K562 (cell line): ENCODE measurements around the gene HPCAL1. TPM values are rescaled to one million over a fixed set of nuclear protein-coding genes. Genes with fewer than 3 reads are reported as not detected.

Experiments
- ATF2 ChIP-seq: sonication (generic); formaldehyde crosslinking; IDR thresholded peaks from 2 replicates; pipeline ENCODE4 v1.8.1; 2022; ENCODE audit warnings: missing genetic modification reagents
- BHLHE40 ChIP-seq: IDR thresholded peaks from 2 replicates; pipeline ENCODE4 v1.6.1; 2011; ENCODE audit warnings: low read length, improper control_type of control experiment
- CHAMP1 ChIP-seq: fragments of 450-650 bp; IDR thresholded peaks from 2 replicates; pipeline ENCODE4 v1.6.1; 2016; ENCODE audit warnings: mild to moderate bottlenecking
- CHCHD3 ChIP-seq: fragments of 250-450 bp; sonication (Bioruptor Pico); IDR thresholded peaks from 2 replicates; pipeline ENCODE4 v2.1.2; 2022; ENCODE audit warnings: mild to moderate bottlenecking
- CREM ChIP-seq: IDR thresholded peaks from 2 replicates; pipeline ENCODE4 v1.6.1; 2014; ENCODE audit warnings: antibody characterized with exemption, low read depth
- CSDE1 ChIP-seq, 2 experiments: fragments of 450-650 bp; IDR thresholded peaks; 2 replicates each; pipeline ENCODE4 v1.6.1; 2016; ENCODE audit warnings: mild to moderate bottlenecking in 1 of 2
- EP400 ChIP-seq: fragments of 450-650 bp; IDR thresholded peaks from 2 replicates; pipeline ENCODE4 v1.6.1; 2017; ENCODE audit warnings: antibody characterized with exemption, mild to moderate bottlenecking, moderate library complexity
- FIP1L1 ChIP-seq: fragments of 200-400 bp; formaldehyde crosslinking; IDR thresholded peaks from 2 replicates; pipeline ENCODE4 v1.6.1; 2018; ENCODE audit warnings: mild to moderate bottlenecking, low read depth, low read length; ENCODE audit not compliant: poor library complexity, severe bottlenecking
- FOXJ2 ChIP-seq: fragments of 200-800 bp; sonication (Bioruptor generic); IDR thresholded peaks from 2 replicates; pipeline ENCODE4 v1.6.1; 2016; ENCODE audit warnings: missing genetic modification characterization, missing compliant biosample characterization
- FOXP1 ChIP-seq: sonication (generic); formaldehyde crosslinking; IDR thresholded peaks from 2 replicates; pipeline ENCODE4 v1.8.0; 2022; ENCODE audit warnings: mild to moderate bottlenecking, missing genetic modification reagents
- GATA2 ChIP-seq: sonication (generic); formaldehyde crosslinking; IDR thresholded peaks from 2 replicates; pipeline ENCODE4 v1.4.0; 2020; ENCODE audit warnings: mild to moderate bottlenecking, missing genetic modification reagents
- KAT7 ChIP-seq: sonication (generic); formaldehyde crosslinking; IDR thresholded peaks from 2 replicates; pipeline ENCODE4 v1.8.0; 2022; ENCODE audit warnings: missing genetic modification reagents, mild to moderate bottlenecking, borderline replicate concordance
- MNT ChIP-seq, 2 experiments: fragments of 450-650 bp; conservative IDR thresholded peaks; 2 replicates each; pipeline ENCODE4 v1.6.1; 2017; ENCODE audit warnings: mild to moderate bottlenecking in 2 of 2, moderate library complexity in 2 of 2
- NFATC3 ChIP-seq: fragments of 450-650 bp; IDR thresholded peaks from 2 replicates; pipeline ENCODE4 v1.6.1; 2017; ENCODE audit warnings: mild to moderate bottlenecking
- NFIC ChIP-seq: fragments of 450-650 bp; IDR thresholded peaks from 2 replicates; pipeline ENCODE4 v1.6.1; 2017; ENCODE audit warnings: mild to moderate bottlenecking, inconsistent platforms
- POU5F1 ChIP-seq: fragments of 150-350 bp; IDR thresholded peaks from 2 replicates; pipeline ENCODE4 v1.6.1; 2014; ENCODE audit warnings: borderline replicate concordance, low read length, low read depth, mild to moderate bottlenecking; ENCODE audit not compliant: partially characterized antibody
- PRMT5 ChIP-seq: sonication (generic); formaldehyde crosslinking; IDR thresholded peaks from 2 replicates; pipeline ENCODE4 v1.5.0; 2020; ENCODE audit warnings: missing genetic modification reagents
- SIRT6 ChIP-seq: IDR thresholded peaks from one replicate; pipeline ENCODE4 v1.6.1; 2012; ENCODE audit warnings: low read depth, mild to moderate bottlenecking, control low read depth, inconsistent platforms, low read length, moderate library complexity
- SIX5 ChIP-seq, 2 experiments: IDR thresholded peaks; 2 replicates each; pipeline ENCODE4 v1.6.1; 2011; ENCODE audit warnings: low read length in 2 of 2, borderline replicate concordance in 1 of 2, low read depth in 1 of 2, mild to moderate bottlenecking in 1 of 2, moderate library complexity in 1 of 2; ENCODE audit not compliant: insufficient read depth in 1 of 2
- SRSF3 ChIP-seq: fragments of 200-400 bp; formaldehyde crosslinking; IDR thresholded peaks from 2 replicates; pipeline ENCODE4 v1.6.1; 2016; ENCODE audit warnings: mild to moderate bottlenecking, low read length, moderate library complexity; ENCODE audit not compliant: insufficient read depth
- TAF15 ChIP-seq: fragments of 200-400 bp; formaldehyde crosslinking; IDR thresholded peaks from 2 replicates; pipeline ENCODE4 v1.6.1; 2017; ENCODE audit warnings: mild to moderate bottlenecking, low read depth, low read length, moderate library complexity
- TAF9B ChIP-seq: fragments of 450-650 bp; IDR thresholded peaks from 2 replicates; pipeline ENCODE4 v1.6.1; 2018; ENCODE audit warnings: mild to moderate bottlenecking; ENCODE audit not compliant: partially characterized antibody
- U2AF2 ChIP-seq: fragments of 200-400 bp; formaldehyde crosslinking; optimal IDR thresholded peaks from 2 replicates; pipeline ENCODE3; 2017; ENCODE audit warnings: low read depth, mild to moderate bottlenecking, low read length
- ZNF263 ChIP-seq: sonication (generic); formaldehyde crosslinking; IDR thresholded peaks from 2 replicates; pipeline ENCODE4 v1.8.0; 2022; ENCODE audit warnings: mild to moderate bottlenecking, missing genetic modification reagents, borderline replicate concordance
- ZNF354B ChIP-seq: fragments of 250-450 bp; sonication (Bioruptor Pico); IDR thresholded peaks from 2 replicates; pipeline ENCODE4 v1.4.0; 2020
- ZNF431 ChIP-seq: sonication (generic); formaldehyde crosslinking; IDR thresholded peaks from 2 replicates; pipeline ENCODE4 v1.8.0; 2022; ENCODE audit warnings: mild to moderate bottlenecking, missing genetic modification reagents
- ZZZ3 ChIP-seq: fragments of 450-650 bp; IDR thresholded peaks from 2 replicates; pipeline ENCODE4 v1.6.1; 2016; ENCODE audit warnings: antibody characterized with exemption, mild to moderate bottlenecking, moderate library complexity
- polyA plus RNA-seq, 8 experiments: library from polyadenylated mRNA; depleted of rRNA in 4 of 8; stranded (reverse) in 5 of 8; unstranded in 3 of 8; fragments of >200 nt; fragmentation: Nextera tagmentation in 2 of 8; fragmentation: Illumina TruSeq in 1 of 8; extraction: Ambion mirVana in 2 of 8; extraction: Trizol in 1 of 8; gene quantifications; 2 replicates each; pipeline versions ENCODE4 v1.2.1 to v1.2.3, GENCODE V29; 2011 to 2014; ENCODE audit warnings: inconsistent platforms in 1 of 8, missing spikeins in 1 of 8
- total RNA-seq, 7 experiments: library from RNA; depleted of rRNA in 6 of 7; stranded (reverse); fragments of >200 nt in 6 of 7; fragmentation: Illumina TruSeq in 2 of 7; extraction: Trizol in 2 of 7; gene quantifications; 2 replicates each; pipeline versions ENCODE4 v1.2.1 to v1.2.3, GENCODE V29; 2011 to 2021; ENCODE audit warnings: low replicate concordance in 1 of 7

The HPCAL1 gene
- total and polyA plus RNA-seq, 9 of the 15 experiments (the other 6 are each of a cell fraction or from before 2014, with no cell fraction given): 2.7 to 65.5 (median 23.9) TPM

- TF ChIP-seq BHLHE40 (no peak; the same call in 1 of the 2 replicates), SIRT6 (no peak), TAF9B (no peak), ATF2 (CRISPR knock-in tag) (no peak), POU5F1 (no peak), CHCHD3 (CRISPR knock-in tag) (no peak), SRSF3 (no peak), ZZZ3 (no peak), ZNF354B (CRISPR knock-in tag) (no peak), NFIC (peak; percentile 76), NFATC3 (no peak), CREM (peak; percentile 57), KAT7 (CRISPR knock-in tag) (no peak), ZNF431 (no peak), PRMT5 (CRISPR knock-in tag) (no peak), FOXJ2 (tag) (no peak), EP400 (no peak), FOXP1 (CRISPR knock-in tag) (no peak), U2AF2 (no peak), CHAMP1 (no peak), CSDE1 (IDR thresholded peaks at IDR 0.05) (no peak), SIX5 (IDR thresholded peaks at IDR 0.05; ENCODE audit: borderline replicate concordance in 1 of 2, insufficient read depth in 1 of 2, low read depth in 1 of 2, low read length in 2 of 2) (no peak), GATA2 (CRISPR knock-in tag) (peak; percentile 40; the same call in 1 of the 2 replicates), ZNF263 (CRISPR knock-in tag) (0 out of 2 replicates have a peak, but pooled peaks have one; percentile 12), TAF15 (no peak), MNT (conservative IDR thresholded peaks at IDR 0.05) (no peak), FIP1L1 (no peak)
Measured at GRCh38 chr2:10343191-10343590, 40.5 kb downstream of the HPCAL1 start (continued).
